HepG2 (cell line): ENCODE measurements around the gene HBD. TPM values are rescaled to one million over a fixed set of nuclear protein-coding genes. Genes with fewer than 3 reads are reported as not detected.

Source experiments
- ATAC-seq: fragments of 200-7000 bp; cut with Tn5 transposase; 3 replicates; pipeline ENCODE4 v1.9.1; 2020; ENCODE audit warnings: mild to moderate bottlenecking, moderate library complexity
- BruUV-seq: library from RNA; stranded (reverse); fragments of 400-500 nt; replicated peaks from 2 replicates; lab custom pipeline; 2021; lab: Mats Ljungman, UMichigan
- CTCF ChIA-PET: fragments of 300-600 bp; formaldehyde crosslinking; extraction: SDS; loops from one replicate; lab custom pipeline; 2021; ENCODE audit warnings: low total read pairs, inconsistent platforms, low intra/inter-chr PET ratio; lab: Yijun Ruan, JAX
- POLR2A ChIA-PET: fragments of 350-600 bp; sonication (Branson Sonifier 250); formaldehyde crosslinking; loops from one replicate; lab custom pipeline; 2020; ENCODE audit warnings: antibody characterized with exemption, inconsistent platforms; lab: Yijun Ruan, JAX
- DNase-seq: peaks from one replicate; pipeline ENCODE4 v3.0.0-alpha.2; 2015; ENCODE audit warnings: low spot score
- FAIRE-seq: peaks from 3 replicates; lab custom pipeline; 2011; peaks lifted over from hg19 to GRCh38; lab: Jason Lieb, UNC
- H2AFZ ChIP-seq: one replicate; pipeline ENCODE4 v1.6.1; 2011; ENCODE audit warnings: low read length, inconsistent platforms
- H3K27ac ChIP-seq: fragments of 300-600 bp; 3 replicates; pipeline ENCODE4 v1.8.0; 2011; ENCODE audit warnings: mixed run types, mild to moderate bottlenecking, mixed read lengths, low read length, inconsistent platforms; ENCODE audit not compliant: insufficient read depth; ENCODE audit errors: extremely low read length
- H3K27me3 ChIP-seq, 2 experiments: fragments of 200-600 bp in 1 of 2; 2 replicates in 1 of 2; 3 replicates in 1 of 2; pipeline versions ENCODE4 v1.6.0 to v1.8.0; 2011; ENCODE audit warnings: low read length in 2 of 2, mild to moderate bottlenecking in 2 of 2, moderate library complexity in 2 of 2, inconsistent platforms in 1 of 2; ENCODE audit not compliant: insufficient read depth in 2 of 2, control insufficient read depth in 1 of 2
- H3K36me3 ChIP-seq, 2 experiments: fragments of 200-600 bp in 1 of 2; replicated peaks in 1 of 2; 2 replicates in 1 of 2; 3 replicates in 1 of 2; pipeline versions ENCODE4 v1.5.1 to v1.8.0; 2011; ENCODE audit warnings: low read length in 2 of 2, inconsistent platforms in 1 of 2; ENCODE audit not compliant: insufficient read depth in 2 of 2, control insufficient read depth in 1 of 2
- H3K4me1 ChIP-seq: 2 replicates; pipeline ENCODE4 v1.5.1; 2012; ENCODE audit warnings: low read length, inconsistent platforms; ENCODE audit not compliant: insufficient read depth
- H3K4me2 ChIP-seq: 2 replicates; pipeline ENCODE4 v1.6.0; 2011; ENCODE audit warnings: low read depth, low read length, inconsistent platforms
- H3K4me3 ChIP-seq, 3 experiments: fragments of 200-600 bp in 1 of 3; sonication (generic), shearing (Covaris generic) in 1 of 3; replicated peaks in 1 of 3; 2 replicates each; pipeline ENCODE4 v1.5.1; 2011 to 2016; ENCODE audit warnings: low read length in 3 of 3, inconsistent platforms in 2 of 3, low read depth in 2 of 3, mild to moderate bottlenecking in 2 of 3, control low read depth in 1 of 3, mixed read lengths in 1 of 3; ENCODE audit not compliant: insufficient read depth in 1 of 3
- H3K79me2 ChIP-seq: one replicate; pipeline ENCODE4 v1.6.1; 2011; ENCODE audit warnings: low read length, inconsistent platforms; ENCODE audit not compliant: insufficient read depth
- H3K9ac ChIP-seq: 2 replicates; pipeline ENCODE4 v1.6.0; 2011; ENCODE audit warnings: mild to moderate bottlenecking, low read depth, low read length, inconsistent platforms; ENCODE audit not compliant: insufficient read depth
- H3K9me3 ChIP-seq: 2 replicates; pipeline ENCODE4 v1.5.1; 2012; ENCODE audit warnings: mild to moderate bottlenecking, low read length
- H4K20me1 ChIP-seq: 2 replicates; pipeline ENCODE4 v1.6.0; 2011; ENCODE audit warnings: inconsistent platforms, mild to moderate bottlenecking, low read length, moderate library complexity; ENCODE audit not compliant: insufficient read depth
- AGO2 ChIP-seq: fragments of 200-400 bp; formaldehyde crosslinking; optimal IDR thresholded peaks from 2 replicates; pipeline ENCODE3; 2017; ENCODE audit warnings: mild to moderate bottlenecking, low read depth, low read length, moderate library complexity
- CBFB ChIP-seq: sonication (generic); formaldehyde crosslinking; IDR thresholded peaks from 2 replicates; pipeline ENCODE4 v1.4.0; 2020; ENCODE audit warnings: missing genetic modification reagents
- CEBPG ChIP-seq: IDR thresholded peaks from 2 replicates; pipeline ENCODE4 v1.6.1; 2016
- DPF2 ChIP-seq: sonication (generic); formaldehyde crosslinking; IDR thresholded peaks from 2 replicates; pipeline ENCODE4 v1.4.0; 2020; ENCODE audit warnings: mild to moderate bottlenecking, low read depth, missing genetic modification reagents, borderline replicate concordance
- E2F2 ChIP-seq: sonication (generic); formaldehyde crosslinking; IDR thresholded peaks from 2 replicates; pipeline ENCODE4 v1.4.0; 2020; ENCODE audit warnings: missing genetic modification reagents, borderline replicate concordance
- ETV6 ChIP-seq: sonication (generic); formaldehyde crosslinking; conservative IDR thresholded peaks from 2 replicates; pipeline ENCODE4 v1.4.0; 2020; ENCODE audit warnings: missing genetic modification reagents
- FOXJ3 ChIP-seq: sonication (generic); formaldehyde crosslinking; IDR thresholded peaks from 2 replicates; pipeline ENCODE4 v1.4.0; 2020; ENCODE audit warnings: missing genetic modification reagents, mild to moderate bottlenecking, borderline replicate concordance
- GTF2F1 ChIP-seq: fragments of 150-350 bp; IDR thresholded peaks from 2 replicates; pipeline ENCODE4 v1.6.1; 2014; ENCODE audit warnings: low read length
- MTF1 ChIP-seq: sonication (generic); formaldehyde crosslinking; IDR thresholded peaks from 2 replicates; pipeline ENCODE4 v1.5.0; 2020; ENCODE audit warnings: missing genetic modification reagents
- NFIC ChIP-seq: IDR thresholded peaks from 2 replicates; pipeline ENCODE4 v1.6.1; 2012; ENCODE audit warnings: mild to moderate bottlenecking, low read length, inconsistent platforms
- PCBP1 ChIP-seq: fragments of 200-400 bp; formaldehyde crosslinking; IDR thresholded peaks from 2 replicates; pipeline ENCODE4 v1.6.1; 2017; ENCODE audit warnings: mild to moderate bottlenecking, low read depth, low read length, borderline replicate concordance
- PRDM15 ChIP-seq: sonication (generic); formaldehyde crosslinking; IDR thresholded peaks from 2 replicates; pipeline ENCODE4 v1.4.0; 2020; ENCODE audit warnings: missing genetic modification reagents
- TOPORS ChIP-seq: sonication (generic); formaldehyde crosslinking; IDR thresholded peaks from 2 replicates; pipeline ENCODE4 v1.8.0; 2023; ENCODE audit warnings: mild to moderate bottlenecking, missing genetic modification reagents
- ZBTB44 ChIP-seq: sonication (generic); formaldehyde crosslinking; IDR thresholded peaks from 2 replicates; pipeline ENCODE4 v1.4.0; 2020; ENCODE audit warnings: missing genetic modification reagents
- ZC3H4 ChIP-seq: sonication (generic); formaldehyde crosslinking; IDR thresholded peaks from 2 replicates; pipeline ENCODE4 v1.4.0; 2020; ENCODE audit warnings: missing genetic modification reagents, borderline replicate concordance
- ZNF3 ChIP-seq: IDR thresholded peaks from 2 replicates; pipeline ENCODE4 v1.7.0; 2017; ENCODE audit warnings: inconsistent platforms
- ZNF432 ChIP-seq: sonication (generic); formaldehyde crosslinking; IDR thresholded peaks from 2 replicates; pipeline ENCODE4 v1.5.0; 2020; ENCODE audit warnings: missing genetic modification reagents, mild to moderate bottlenecking, borderline replicate concordance
- ZSCAN9 ChIP-seq: IDR thresholded peaks from 2 replicates; pipeline ENCODE4 v1.6.1; 2016; ENCODE audit warnings: borderline replicate concordance
- ZUFSP ChIP-seq: sonication (generic); formaldehyde crosslinking; IDR thresholded peaks from 2 replicates; pipeline ENCODE4 v1.9.0; 2021; ENCODE audit warnings: missing genetic modification reagents, mild to moderate bottlenecking, borderline replicate concordance
- WGBS: methylation state at CpG from one replicate; pipeline ENCODE4 v1.1.6; 2017; ENCODE audit warnings: low lambda C conversion rate; 5-methylcytosine and 5-hydroxymethylcytosine counted together
- in situ Hi-C: cut with HindIII; loops from 2 replicates; pipeline ENCODE4 v1.10.0; 2017; ENCODE audit warnings: low pct_unique_long_range_greater_than_20kb; ENCODE audit not compliant: extremely low pct_ligation_motif_present
- intact Hi-C: fragments of 100-400 bp; cut with micrococcal nuclease; formaldehyde crosslinking; loops from one replicate; pipeline ENCODE4 v1.10.0; 2022; ENCODE audit not compliant: unreplicated experiment
- polyA plus RNA-seq, 8 experiments: library from polyadenylated mRNA; depleted of rRNA in 3 of 8; stranded (reverse) in 7 of 8; unstranded in 1 of 8; fragments of >200 nt; fragmentation: Illumina TruSeq in 4 of 8; extraction: Trizol in 4 of 8; gene quantifications; 2 replicates each; pipeline versions ENCODE4 v1.2.1 to v1.2.3, GENCODE V29; 2011 to 2016; ENCODE audit warnings: low read depth in 4 of 8, missing spikeins in 1 of 8, mixed read lengths in 1 of 8; ENCODE audit not compliant: insufficient read depth in 1 of 8
- total RNA-seq, 5 experiments: library from RNA; depleted of rRNA; stranded (reverse); fragments of >200 nt; fragmentation: Illumina TruSeq; extraction: Trizol; gene quantifications; 2 replicates each; pipeline ENCODE4 v1.2.3, GENCODE V29; 2016; ENCODE audit warnings: low read depth in 1 of 5

Gene HBD
- total and polyA plus RNA-seq, 2 of the 13 experiments (the other 11 are each of a cell fraction or from before 2014, with no cell fraction given), result not detected

GRCh38 chr11:5245155-5245554 is 10.9 kb upstream of the HBD start:
- BruUV-seq, result no TSS peak
- ChIA-PET CTCF (no interaction called here), POLR2A (no interaction called here)
- H3K9me3 ChIP-seq, result no peaks in the 10 kb centered on the region
- H3K4me2 ChIP-seq, result no peak overlapping the region
- H3K9ac ChIP-seq, result no peak overlapping the region
- H4K20me1 ChIP-seq, result no peaks in the 10 kb centered on the region
- no peaks in the 10 kb centered on the region for H3K4me1 ChIP-seq
- H2AFZ ChIP-seq, result no peak overlapping the region
- H3K36me3 ChIP-seq, result no peaks in the 10 kb centered on the region
- no peak overlapping the region for H3K4me3 ChIP-seq
- ATAC-seq, result no peak
- WGBS, result 54% methylated on average over 2 of the region's 2 CpGs
- FAIRE-seq, result no peak
- no peak overlapping the region for H3K27ac ChIP-seq
- no peak for DNase-seq
- intact Hi-C loops, result no loop called here
- no peaks in the 10 kb centered on the region for H3K79me2 ChIP-seq
- H3K27me3 ChIP-seq, result peaks cover 0 to 5% of the 10 kb centered on the region in 2 experiments; a peak in 1 of 5 replicates
- in situ Hi-C loops, result no loop called here
- TF ChIP-seq PCBP1 (no peak), ZC3H4 (CRISPR knock-in tag) (no peak), AGO2 (no peak), ETV6 (CRISPR knock-in tag) (no peak), E2F2 (CRISPR knock-in tag) (no peak), MTF1 (CRISPR knock-in tag) (no peak), ZNF3 (CRISPR knock-in tag) (no peak), CBFB (CRISPR knock-in tag) (no peak), NFIC (no peak), GTF2F1 (no peak), ZNF432 (no peak), ZSCAN9 (no peak), TOPORS (CRISPR knock-in tag) (no peak), ZUFSP (CRISPR knock-in tag) (no peak), PRDM15 (CRISPR knock-in tag) (no peak), DPF2 (CRISPR knock-in tag) (no peak), CEBPG (CRISPR knock-in tag) (no peak), ZBTB44 (CRISPR knock-in tag) (no peak), FOXJ3 (CRISPR knock-in tag) (no peak)
